Thymus (tissue), 11 donors: ENCODE data around the gene ZG16. TPM values are rescaled to one million over a fixed set of nuclear protein-coding genes. Genes with fewer than 3 reads are reported as not detected.
"Not testable (repeated sequence)": the region's sequence is repeated elsewhere in the genome, so short reads cannot be mapped to it uniquely, and the experiment has no call there.

Source experiments
- DNase-seq, 9 donors: peaks; one replicate each; pipeline ENCODE4 v3.0.0-alpha.2; 2013; ENCODE audit warnings: low spot score in 9 of 9, low read depth in 6 of 9, missing footprints in 1 of 9
- H3K27ac ChIP-seq, 2 donors: one replicate each; pipeline ENCODE4 v1.5.1; 2013; ENCODE audit warnings: control low read depth in 1 of 2, low read depth in 1 of 2, low read length in 1 of 2, mild to moderate bottlenecking in 1 of 2, moderate library complexity in 1 of 2
- H3K27me3 ChIP-seq, 2 donors: one replicate each; pipeline ENCODE4 v1.5.1; 2013; ENCODE audit warnings: low read length in 1 of 2; ENCODE audit not compliant: control insufficient read depth in 2 of 2, insufficient read depth in 1 of 2
- H3K36me3 ChIP-seq, 2 donors: one replicate each; pipeline ENCODE4 v1.5.1; 2013; ENCODE audit warnings: low read length in 1 of 2, mild to moderate bottlenecking in 1 of 2, moderate library complexity in 1 of 2; ENCODE audit not compliant: control insufficient read depth in 2 of 2, insufficient read depth in 2 of 2
- H3K4me1 ChIP-seq, 2 donors: one replicate each; pipeline ENCODE4 v1.5.1; 2013; ENCODE audit warnings: low read length in 2 of 2; ENCODE audit not compliant: control insufficient read depth in 2 of 2, insufficient read depth in 2 of 2
- H3K4me3 ChIP-seq, 2 donors: one replicate each; pipeline ENCODE4 v1.5.1; 2013; ENCODE audit warnings: low read length in 2 of 2, control low read depth in 1 of 2, mild to moderate bottlenecking in 1 of 2
- H3K9me3 ChIP-seq, 2 donors: one replicate each; pipeline ENCODE4 v1.5.1; 2013; ENCODE audit warnings: low read length in 1 of 2, mild to moderate bottlenecking in 1 of 2; ENCODE audit not compliant: control insufficient read depth in 2 of 2, insufficient read depth in 1 of 2
- whole genome bisulfite sequencing: extraction: QIAGEN DNeasy Blood & Tissue Kit; methylation state at CpG from one replicate; pipeline ENCODE4 v1.1.7; 2013; 5-methylcytosine and 5-hydroxymethylcytosine counted together
- polyA plus RNA-seq: library from polyadenylated mRNA; stranded (reverse); fragments of 200-250 nt; gene quantifications from one replicate; pipeline ENCODE4 v1.2.3, GENCODE V29; 2013
- total RNA-seq: library from RNA; stranded (reverse); fragments of 120-200 nt; gene quantifications from one replicate; pipeline ENCODE4 v1.2.4, GENCODE V29; 2013
- donor health status: healthy.

Gene ZG16
- total and polyA plus RNA-seq, 2 donors = 0.09 to 0.27 TPM

DNA sequence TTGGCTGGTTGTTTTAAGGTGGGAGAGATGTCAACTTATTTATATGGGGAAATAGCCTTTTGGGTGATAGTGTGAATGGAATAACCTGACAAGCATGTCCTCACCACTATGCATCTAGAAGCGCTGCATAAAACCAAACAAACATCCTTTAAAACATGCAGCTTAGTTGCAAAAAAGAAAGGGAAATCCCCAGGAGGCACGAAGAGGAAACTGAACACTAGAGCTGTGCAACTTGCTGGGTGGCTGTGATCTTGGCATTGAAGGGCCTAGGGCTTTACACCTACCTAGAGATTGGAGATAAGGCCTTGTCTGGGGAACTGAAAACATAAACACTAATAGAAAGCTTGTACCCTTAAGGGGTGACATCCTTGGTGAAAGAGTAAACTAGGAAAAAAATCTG, 39.5 kb upstream of the ZG16 start:
- 45% methylated on average over 2 of the region's 2 CpGs for WGBS
- H3K36me3 ChIP-seq = peaks cover 7 to 8% of the 10 kb centered on the region in 2 donors
- H3K9me3 ChIP-seq = no peaks in the 10 kb centered on the region
- H3K4me3 ChIP-seq = no peak overlapping the region
- H3K27me3 ChIP-seq = no peaks in the 10 kb centered on the region
- peak overlapping the region; percentile 65 to 72 for H3K27ac ChIP-seq
- H3K4me1 ChIP-seq = peaks cover 4 to 35% of the 10 kb centered on the region in 2 donors
- peak in 7 of 9 donors; percentile 40 to 82 (median 55) for DNase-seq

DNA sequence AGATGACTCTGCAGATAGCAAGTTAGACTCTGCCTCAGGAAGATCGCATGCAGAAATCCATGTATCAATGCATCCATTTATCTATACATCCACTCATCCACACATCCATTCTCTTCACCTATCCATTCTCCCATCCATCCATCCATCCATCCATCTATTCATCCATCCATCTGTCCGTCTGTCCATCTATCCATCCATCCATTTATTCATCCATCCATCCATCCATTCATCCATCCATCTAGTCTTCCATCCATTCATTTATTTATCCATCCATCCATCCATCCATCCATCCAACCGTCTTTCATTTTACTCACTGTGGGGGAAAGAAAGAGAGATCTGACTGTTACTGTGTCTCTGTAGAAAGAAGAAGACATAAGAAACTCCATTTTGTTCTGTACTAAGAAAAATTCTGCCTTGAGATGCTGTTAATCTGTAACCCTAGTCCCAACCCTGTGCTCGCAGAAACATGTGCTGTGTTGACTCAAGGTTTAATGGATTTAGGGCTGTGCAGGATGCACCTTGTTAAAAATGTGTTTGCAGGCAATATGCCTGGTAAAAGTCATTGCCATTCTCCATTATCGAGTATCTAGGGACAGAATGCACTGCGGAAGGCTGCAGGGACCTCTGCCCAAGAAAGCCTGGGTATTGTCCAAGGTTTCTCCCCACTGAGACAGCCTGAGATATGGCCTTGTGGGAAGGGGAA, 38.0 kb upstream of the ZG16 start:
- not testable (repeated sequence) for H3K4me3 ChIP-seq, H3K27ac ChIP-seq, H3K27me3 ChIP-seq, H3K9me3 ChIP-seq, DNase-seq
- WGBS = 93% methylated on average over 6 of the region's 6 CpGs
- Histone ChIP-seq H3K36me3 (peaks cover 13 to 20% of the 10 kb centered on the region in 2 donors), H3K4me1 (peaks cover 13 to 51% of the 10 kb centered on the region in 2 donors)

DNA sequence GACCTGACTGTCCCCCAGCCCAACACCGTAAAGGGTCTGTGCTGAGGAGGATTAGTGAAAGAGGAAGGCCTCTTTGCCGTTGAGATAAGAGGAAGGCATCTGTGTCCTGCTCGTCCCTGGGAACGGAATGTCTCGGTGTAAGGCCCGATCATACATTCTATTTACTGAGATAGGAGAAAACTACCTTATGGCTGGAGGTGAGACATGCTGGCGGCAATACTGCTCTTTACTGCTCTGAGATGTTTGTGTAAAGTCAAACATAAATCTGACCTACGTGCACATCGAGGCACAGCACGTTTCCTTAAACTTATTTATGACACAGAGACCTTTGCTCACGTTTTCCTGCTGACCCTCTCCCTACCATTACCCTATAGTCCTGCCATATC, 37.4 kb upstream of the ZG16 start:
- not testable (repeated sequence) for H3K9me3 ChIP-seq, H3K4me3 ChIP-seq, H3K27me3 ChIP-seq, H3K27ac ChIP-seq, DNase-seq
- H3K36me3 ChIP-seq = peaks cover 13 to 20% of the 10 kb centered on the region in 2 donors
- peaks cover 13 to 56% of the 10 kb centered on the region in 2 donors for H3K4me1 ChIP-seq
- WGBS = 78% methylated on average over 11 of the region's 11 CpGs

DNA sequence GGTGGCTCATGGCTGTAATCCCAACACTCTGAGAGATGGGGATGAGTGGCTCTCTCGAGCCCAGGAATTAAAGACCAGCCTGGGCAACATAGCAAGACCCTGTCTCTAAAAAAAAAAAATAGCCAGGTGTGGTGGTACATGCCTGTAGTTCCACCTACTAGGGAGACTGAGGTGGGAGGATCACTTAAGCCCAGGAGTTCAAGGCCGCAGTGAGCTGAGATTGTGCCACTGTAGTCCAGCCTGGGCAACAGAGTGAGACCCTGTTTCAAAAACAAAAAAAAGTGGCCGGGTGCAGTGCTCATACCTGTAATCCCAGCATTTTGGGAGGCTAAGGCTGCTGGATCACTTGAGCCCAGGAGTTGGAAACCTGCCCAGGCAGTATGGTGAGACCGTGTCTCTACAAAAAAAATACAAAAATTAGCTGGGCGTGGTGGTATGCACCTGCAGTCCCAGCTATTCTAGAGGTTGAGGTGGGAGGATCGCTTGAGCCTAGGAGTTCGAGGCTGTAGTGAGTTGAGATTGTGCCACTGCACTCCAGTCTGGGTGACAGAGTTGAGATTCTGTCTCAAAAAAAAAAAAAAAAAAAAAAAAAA, 35.3 kb upstream of the ZG16 start:
- Histone ChIP-seq H3K27me3 (no peaks in the 10 kb centered on the region), H3K4me3 (no peak overlapping the region), H3K9me3 (peaks cover 0 to 8% of the 10 kb centered on the region in 2 donors), H3K36me3 (peaks cover 13 to 20% of the 10 kb centered on the region in 2 donors), H3K4me1 (peaks cover 26 to 69% of the 10 kb centered on the region in 2 donors), H3K27ac (no peak overlapping the region)
- 85% methylated on average over 7 of the region's 7 CpGs for WGBS
- no peak for DNase-seq

DNA sequence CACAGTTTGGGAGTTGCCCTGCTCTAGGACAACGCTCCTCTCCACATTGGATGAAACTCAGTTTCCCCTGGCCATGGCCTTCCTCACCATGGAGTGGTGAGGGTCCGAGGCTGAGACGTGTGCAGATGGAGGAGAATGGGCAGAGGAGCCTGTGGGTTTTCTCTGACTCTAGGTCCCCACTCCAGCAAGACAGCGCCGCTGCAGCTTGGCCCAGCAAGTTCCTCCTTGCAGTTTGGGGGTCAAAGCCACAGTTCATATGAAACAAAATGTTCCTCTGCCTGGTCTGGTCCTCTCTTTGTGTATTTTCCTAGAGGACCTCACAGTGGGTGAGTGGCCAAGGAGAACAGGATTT, 34.6 kb upstream of the ZG16 start:
- WGBS = 85% methylated on average over 5 of the region's 5 CpGs
- H3K27ac ChIP-seq = peak overlapping the region in 1 of 2 donors; percentile 69

DNA sequence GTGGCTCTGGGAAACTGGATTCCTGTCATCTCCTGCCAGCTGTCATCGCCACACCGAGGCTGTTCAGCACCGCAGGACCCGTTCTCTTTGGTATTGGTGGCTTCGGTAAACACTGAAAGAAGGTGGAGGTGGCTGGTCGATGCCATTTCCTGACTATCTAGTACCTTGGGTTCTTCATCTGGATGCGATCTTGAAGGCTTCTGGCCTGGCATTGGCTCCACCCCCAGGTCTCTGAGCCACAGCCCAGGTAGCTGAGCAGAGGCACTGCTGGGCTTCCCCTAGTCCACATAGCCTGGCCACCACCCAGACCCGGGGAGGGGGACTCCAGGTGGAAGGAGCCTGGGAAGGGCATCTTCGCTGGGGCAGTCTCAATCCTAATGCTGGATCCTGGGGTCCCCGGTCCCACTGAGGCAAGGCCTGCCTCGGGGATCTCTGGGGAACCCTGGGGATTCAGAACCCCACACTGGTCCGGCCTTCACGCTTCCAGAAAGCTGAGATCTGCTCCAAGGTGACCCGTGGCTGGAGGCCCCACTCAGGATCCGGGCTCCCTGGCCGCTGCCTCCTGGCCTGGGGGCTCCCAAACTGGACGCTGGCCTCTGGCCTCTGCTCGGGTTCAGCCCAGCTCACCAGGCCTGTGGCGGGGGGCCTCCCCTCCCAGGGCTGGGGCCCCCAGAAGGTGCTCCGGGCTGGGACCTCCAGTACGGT, 34.1 kb upstream of the ZG16 start:
- WGBS = 89% methylated on average over 21 of the region's 21 CpGs
- H3K36me3 ChIP-seq = peaks cover 13 to 20% of the 10 kb centered on the region in 2 donors
- H3K27ac ChIP-seq = peak overlapping the region; percentile 73 to 75
- no peaks in the 10 kb centered on the region for H3K27me3 ChIP-seq
- no peak for DNase-seq
- H3K4me3 ChIP-seq = peak overlapping the region in 1 of 2 donors; percentile 84
- H3K4me1 ChIP-seq = peaks cover 22 to 58% of the 10 kb centered on the region in 2 donors
- H3K9me3 ChIP-seq = peaks cover 0 to 17% of the 10 kb centered on the region in 2 donors

More for the DNA sequence above, 34.6 kb upstream of the ZG16 start:
- peaks cover 13 to 20% of the 10 kb centered on the region in 2 donors for H3K36me3 ChIP-seq
- H3K4me1 ChIP-seq = peaks cover 22 to 63% of the 10 kb centered on the region in 2 donors
- H3K9me3 ChIP-seq = peaks cover 0 to 13% of the 10 kb centered on the region in 2 donors
- no peaks in the 10 kb centered on the region for H3K27me3 ChIP-seq
- no peak overlapping the region for H3K4me3 ChIP-seq
- no peak for DNase-seq

DNA sequence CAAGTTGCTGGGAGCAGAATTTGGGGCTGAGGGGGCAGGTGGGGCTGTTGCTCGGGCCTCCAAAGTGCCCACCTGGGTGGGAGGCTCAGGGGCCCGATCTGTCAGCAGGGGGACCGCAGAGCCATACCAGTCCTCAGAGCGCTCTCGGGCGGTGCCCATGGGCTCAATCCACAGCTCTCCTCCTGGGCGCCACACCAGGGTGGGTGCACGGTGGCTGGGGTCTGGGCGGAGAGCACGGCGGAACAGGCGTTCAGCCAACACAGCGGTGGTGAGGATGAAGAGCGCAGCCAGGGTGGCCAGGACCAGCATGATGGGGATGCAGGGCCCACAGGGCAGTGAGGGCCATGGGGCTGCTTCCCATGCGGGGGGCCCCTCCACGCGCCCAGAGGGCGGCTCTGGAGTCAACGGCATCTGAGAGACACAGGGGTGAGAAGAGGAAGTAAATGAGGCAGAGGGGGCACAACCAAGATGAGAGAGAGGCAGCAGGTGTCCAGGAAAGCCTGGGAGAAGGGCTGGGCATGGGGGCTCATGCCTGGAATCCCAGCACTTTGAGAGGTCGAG, 33.4 kb upstream of the ZG16 start:
- peak overlapping the region; percentile 75 to 93 for H3K27ac ChIP-seq

DNA sequence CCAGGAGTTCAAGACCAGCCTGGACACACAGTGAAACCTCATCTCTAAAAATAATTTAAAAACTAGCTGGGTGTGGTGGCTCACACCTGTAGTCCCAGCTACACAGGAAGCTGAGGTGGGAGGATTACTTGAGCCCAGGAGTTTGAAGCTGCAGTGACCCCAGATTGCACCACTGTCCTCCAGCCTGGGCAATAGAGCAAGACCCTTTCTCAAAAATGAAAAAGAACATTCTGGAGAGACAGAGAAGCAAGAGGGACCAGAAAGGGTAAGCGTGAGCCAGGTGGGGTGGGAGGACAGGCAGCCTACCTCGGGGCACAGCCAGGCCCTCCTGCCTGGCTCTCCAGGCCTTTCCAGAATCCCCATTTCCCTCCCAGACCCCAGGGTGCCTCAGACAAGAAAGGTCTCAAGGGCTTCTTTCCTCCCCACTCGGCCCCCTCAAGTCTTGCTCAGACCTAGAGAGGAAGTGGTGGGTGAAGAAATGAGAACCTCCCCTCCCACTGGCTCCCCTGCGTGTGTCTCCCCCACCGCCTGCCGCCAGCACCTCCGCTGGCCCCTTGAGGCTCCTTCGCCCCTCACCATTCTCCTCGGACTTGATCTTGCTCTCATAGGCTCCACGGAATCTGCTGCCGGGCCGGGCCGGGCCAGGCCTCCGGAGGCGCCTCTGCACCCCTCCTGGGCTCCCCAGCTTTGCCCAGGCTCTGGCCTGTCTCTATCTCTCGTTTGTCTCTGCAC, 32.8 kb upstream of the ZG16 start:
- H3K36me3 ChIP-seq = peaks cover 13 to 20% of the 10 kb centered on the region in 2 donors
- peaks cover 0 to 17% of the 10 kb centered on the region in 2 donors for H3K9me3 ChIP-seq
- H3K27me3 ChIP-seq = no peaks in the 10 kb centered on the region
- peak overlapping the region; percentile 75 to 84 for H3K4me3 ChIP-seq
- 9% methylated on average over 16 of the region's 16 CpGs for WGBS
- H3K27ac ChIP-seq = peak overlapping the region; percentile 75 to 93
- peaks cover 22 to 57% of the 10 kb centered on the region in 2 donors for H3K4me1 ChIP-seq
- DNase-seq = peak in 6 of 9 donors; percentile 37 to 80 (median 50)

More for the DNA sequence above, 33.4 kb upstream of the ZG16 start:
- WGBS = 60% methylated on average over 20 of the region's 20 CpGs
- Histone ChIP-seq H3K27me3 (no peaks in the 10 kb centered on the region), H3K36me3 (peaks cover 13 to 20% of the 10 kb centered on the region in 2 donors), H3K9me3 (peaks cover 0 to 17% of the 10 kb centered on the region in 2 donors), H3K4me3 (peak overlapping the region; percentile 75 to 84), H3K4me1 (peaks cover 22 to 57% of the 10 kb centered on the region in 2 donors)
- DNase-seq = peak in 1 of 9 donors; percentile 49
